GM13977 (cell line): ENCODE results near the gene PPFIA4.
A peak's percentile ranks its signal among the peaks of the same experiment; 100 is the strongest.

Source experiments
- DNase-seq: peaks from one replicate; pipeline ENCODE4 v3.0.0; 2012; ENCODE audit warnings: low spot score
- CTCF ChIP-seq: IDR thresholded peaks from 2 replicates; pipeline ENCODE4 v1.5.1; 2012; ENCODE audit warnings: mild to moderate bottlenecking, control low read depth; ENCODE audit not compliant: insufficient read depth; ENCODE audit errors: extremely low read depth, missing control alignments
- in situ Hi-C: fragments of 300-500 bp; cut with MboI; formaldehyde crosslinking; loops from one replicate; pipeline ENCODE4 v1.12.0; 2022; ENCODE audit warnings: low sequenced_read_pairs, low pct_unique_long_range_greater_than_20kb, mixed read lengths, inconsistent platforms; ENCODE audit not compliant: unreplicated experiment

Gene PPFIA4

DNA sequence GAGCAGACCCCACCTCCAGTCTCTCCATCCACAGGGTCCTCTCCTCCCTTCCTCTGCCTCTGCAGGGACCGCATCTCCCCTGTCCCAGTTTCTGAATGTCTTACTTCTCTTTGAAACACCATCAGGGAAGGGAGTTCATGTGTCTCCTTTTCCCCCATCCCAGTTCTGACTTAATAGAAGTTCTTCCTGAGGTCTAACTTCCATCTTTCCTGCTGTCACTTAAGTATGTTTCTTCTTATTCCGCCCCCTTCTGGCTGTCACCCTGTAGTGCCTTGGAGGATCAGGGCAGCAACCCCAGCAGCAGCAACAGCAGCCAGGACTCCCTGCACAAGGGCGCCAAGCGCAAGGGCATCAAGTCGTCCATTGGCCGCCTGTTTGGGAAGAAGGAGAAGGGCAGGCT is 30.2 kb downstream of the PPFIA4 start:
- DNase-seq, result no peak
- in situ Hi-C loops, result no loop called here
- peak; percentile 36 for TF ChIP-seq CTCF

DNA sequence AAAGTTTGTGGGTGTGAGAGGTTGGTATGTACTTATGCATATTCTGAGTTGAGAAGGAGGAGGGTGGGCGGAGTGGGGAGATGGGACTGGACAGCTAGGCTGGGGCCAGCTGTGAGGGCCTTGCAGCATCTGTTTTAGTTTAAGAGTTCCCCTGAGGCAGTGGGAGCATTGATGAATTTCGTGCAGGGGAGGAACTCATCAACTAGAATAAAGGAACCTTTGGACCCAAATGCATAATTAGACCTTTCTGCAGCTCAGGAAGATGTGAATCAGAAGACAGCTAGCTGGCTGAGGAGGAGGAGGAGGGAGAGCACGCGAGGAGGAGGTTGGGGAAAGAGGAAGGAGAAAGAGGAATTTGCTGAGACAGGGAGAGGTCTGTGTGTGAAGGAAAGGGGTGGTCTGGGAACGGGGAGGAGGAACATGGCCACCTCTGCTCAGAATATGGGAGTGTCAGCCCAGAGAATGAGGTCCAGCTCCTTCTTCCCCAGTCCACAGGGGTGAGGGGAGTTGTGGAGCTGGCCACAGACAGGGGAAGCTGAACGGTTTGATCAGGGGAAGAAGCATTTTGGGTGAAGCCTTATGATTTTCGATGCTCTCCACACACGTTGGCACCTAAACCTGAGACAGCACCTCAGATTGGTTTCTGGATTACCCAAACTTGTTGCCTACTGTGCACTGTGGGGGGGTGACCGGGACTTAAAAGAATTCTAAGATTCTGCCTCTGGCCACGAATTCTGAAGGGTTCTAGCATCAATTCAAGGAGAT is 31.8 kb downstream of the PPFIA4 start:
- no peak for DNase-seq
- in situ Hi-C loops, result no loop called here

DNA sequence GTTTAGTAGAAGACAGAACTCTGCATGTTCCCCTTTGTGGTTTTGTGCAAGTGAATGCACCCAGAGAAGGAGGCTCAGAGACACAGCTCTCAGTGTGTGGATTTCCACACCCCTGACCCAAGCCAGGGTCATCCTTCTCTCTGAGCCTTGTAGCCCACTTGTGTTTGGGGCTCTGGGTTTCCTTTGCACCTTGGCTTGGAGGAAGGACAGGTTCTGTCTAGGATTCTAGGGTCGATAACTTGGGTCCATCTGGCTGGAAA is 32.3 kb downstream of the PPFIA4 start:
- DNase-seq, result no peak
- in situ Hi-C loops, result no loop called here

More for the DNA sequence above, 31.8 kb downstream of the PPFIA4 start:
- TF ChIP-seq CTCF, result no peak

DNA sequence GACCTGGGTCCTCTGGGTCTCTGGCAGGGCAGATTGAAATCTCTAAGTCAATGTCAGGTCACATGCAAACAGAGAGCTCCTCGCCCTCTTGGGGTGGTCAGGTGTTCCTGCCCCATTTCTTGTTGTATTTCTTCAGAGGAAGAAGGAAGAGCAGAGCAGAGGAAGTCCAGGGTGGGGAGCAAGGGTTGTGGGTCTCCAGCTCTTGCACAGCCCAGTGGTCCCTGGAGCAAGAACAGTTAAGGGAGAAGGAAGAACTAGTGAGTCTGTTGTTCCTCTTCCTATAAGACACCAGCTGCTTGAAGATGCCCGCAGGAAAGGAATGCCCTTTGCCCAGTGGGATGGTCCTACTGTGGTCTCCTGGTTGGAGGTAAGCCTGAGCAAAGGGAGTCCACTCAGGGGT is 33.2 kb downstream of the PPFIA4 start:
- in situ Hi-C loops, result no loop called here
- TF ChIP-seq CTCF, result no peak
- DNase-seq, result no peak

More for the DNA sequence above, 32.3 kb downstream of the PPFIA4 start:
- no peak for TF ChIP-seq CTCF

DNA sequence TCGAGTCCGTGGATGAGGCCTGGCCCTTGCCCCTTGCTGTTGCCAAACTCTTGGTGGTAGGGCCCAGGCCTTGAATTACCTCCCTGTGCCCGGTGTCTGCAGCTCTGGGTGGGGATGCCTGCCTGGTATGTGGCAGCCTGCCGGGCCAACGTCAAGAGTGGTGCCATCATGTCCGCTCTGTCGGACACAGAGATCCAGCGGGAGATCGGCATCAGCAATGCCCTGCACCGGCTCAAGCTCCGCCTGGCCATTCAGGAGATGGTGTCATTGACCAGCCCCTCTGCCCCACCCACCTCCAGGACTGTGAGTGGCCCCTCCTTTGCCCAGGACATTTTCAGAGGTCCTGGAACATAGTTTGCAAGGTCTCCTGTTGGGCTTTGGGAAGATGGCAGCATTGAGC is 33.8 kb downstream of the PPFIA4 start:
- TF ChIP-seq CTCF, result no peak
- in situ Hi-C loops, result no loop called here
- no peak for DNase-seq

DNA sequence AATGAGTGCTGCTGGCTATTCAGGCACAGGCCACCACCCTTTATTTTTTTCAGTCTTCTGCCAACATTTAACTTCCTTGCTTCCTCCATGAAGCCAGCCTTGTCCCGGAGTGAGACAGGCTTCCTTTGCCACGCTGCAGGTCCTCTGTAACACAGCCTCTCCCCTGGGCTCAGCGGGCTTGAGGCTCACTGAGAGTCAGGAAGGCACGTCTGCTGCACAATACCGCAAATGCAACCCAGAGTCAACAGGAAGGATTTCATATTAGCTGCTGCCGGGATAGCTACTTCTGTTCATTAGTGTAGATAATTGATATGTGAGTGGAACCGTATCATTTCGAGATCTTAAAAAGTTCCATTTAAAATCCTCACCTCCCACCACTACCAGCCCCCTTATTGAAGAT is 37.0 kb downstream of the PPFIA4 start:
- TF ChIP-seq CTCF, result no peak
- in situ Hi-C loops, result no loop called here
- no peak for DNase-seq

GRCh38 chr1:203065191-203065590 is 38.9 kb downstream of the PPFIA4 start:
- in situ Hi-C loops, result no loop called here
- TF ChIP-seq CTCF, result no peak

More at GRCh38 chr1:203065191-203065590, 38.9 kb downstream of the PPFIA4 start:
- no peak for DNase-seq
